Hepatic stellate cell (primary cell): ENCODE measurements around the gene CABP7.

Source experiments
- DNase-seq: peaks from one replicate; pipeline ENCODE4 v3.0.0; 2011; ENCODE audit warnings: low spot score

The CABP7 gene

DNA sequence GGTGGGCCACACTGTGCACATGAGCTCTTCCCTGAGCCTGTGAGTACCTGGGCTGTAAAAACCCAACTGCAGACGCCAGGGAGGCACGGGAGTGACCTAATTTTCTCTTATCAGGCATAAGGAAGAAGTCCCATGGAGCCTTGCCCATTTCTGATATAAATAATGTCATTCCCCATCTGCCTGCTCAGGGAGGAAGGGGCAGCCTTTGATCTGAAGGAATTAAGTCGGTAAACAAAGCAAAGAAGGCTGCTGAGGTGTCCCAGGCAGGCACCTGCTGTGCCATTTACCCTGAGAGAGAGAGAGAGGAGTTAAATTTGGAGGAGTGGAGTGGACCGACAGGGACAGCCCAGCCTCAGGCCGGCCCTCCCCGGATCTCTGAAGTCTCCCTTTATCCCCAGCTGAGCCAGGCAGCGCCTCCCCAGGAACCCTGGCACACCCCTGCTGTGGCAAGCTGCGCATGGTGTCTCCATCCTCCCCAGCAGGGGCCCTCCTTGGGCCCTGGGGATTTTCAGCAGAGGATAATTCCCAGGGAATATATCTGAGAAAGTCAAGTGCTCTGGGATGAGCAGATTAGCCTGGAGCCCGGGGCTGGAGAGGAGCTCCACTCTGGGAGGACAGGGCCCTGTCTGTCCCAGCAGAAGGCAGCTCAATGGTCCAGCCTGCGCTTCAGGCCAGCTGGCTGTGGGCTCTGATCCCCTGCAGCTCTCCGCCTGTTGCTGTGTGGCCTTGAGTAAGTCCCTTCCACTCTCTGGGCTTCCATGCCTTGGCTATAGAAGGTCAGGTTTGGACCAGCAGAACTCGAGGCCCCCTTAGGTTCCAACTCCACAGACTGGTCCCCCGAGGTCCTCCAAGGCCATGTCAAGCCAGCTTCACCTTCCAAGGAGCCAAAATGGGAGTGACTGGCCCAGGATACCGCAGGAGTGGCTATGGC is 17.5 kb upstream of the CABP7 start:
- DNase-seq, result no peak

DNA sequence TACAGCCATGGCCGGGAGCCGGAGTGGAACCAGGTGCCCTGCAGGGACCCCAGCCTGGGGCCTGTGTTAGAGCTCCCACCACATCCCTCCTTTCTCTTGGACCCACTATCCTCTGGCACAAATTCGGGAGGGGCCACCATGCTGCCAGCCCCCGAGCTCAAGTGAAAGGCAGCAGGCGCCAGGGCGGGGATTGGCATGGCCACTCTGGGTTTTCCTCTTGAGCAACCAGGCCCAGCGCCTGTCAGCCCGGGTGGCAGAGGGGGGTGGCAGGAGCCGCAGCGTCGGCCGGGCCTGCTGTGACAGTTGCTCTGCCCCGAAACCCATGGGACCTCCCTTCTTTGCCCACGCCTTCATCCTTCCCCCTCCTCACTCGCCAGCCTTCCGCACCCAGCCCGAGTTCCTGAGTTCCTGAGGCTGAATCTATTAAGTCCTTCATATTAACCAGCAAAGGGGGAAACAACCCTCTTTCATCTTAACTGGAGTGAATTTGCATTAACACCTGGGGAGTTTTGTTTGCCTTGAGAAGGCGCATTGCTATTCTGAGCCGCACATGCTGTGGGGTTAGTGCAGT is 16.8 kb upstream of the CABP7 start:
- no peak for DNase-seq

DNA sequence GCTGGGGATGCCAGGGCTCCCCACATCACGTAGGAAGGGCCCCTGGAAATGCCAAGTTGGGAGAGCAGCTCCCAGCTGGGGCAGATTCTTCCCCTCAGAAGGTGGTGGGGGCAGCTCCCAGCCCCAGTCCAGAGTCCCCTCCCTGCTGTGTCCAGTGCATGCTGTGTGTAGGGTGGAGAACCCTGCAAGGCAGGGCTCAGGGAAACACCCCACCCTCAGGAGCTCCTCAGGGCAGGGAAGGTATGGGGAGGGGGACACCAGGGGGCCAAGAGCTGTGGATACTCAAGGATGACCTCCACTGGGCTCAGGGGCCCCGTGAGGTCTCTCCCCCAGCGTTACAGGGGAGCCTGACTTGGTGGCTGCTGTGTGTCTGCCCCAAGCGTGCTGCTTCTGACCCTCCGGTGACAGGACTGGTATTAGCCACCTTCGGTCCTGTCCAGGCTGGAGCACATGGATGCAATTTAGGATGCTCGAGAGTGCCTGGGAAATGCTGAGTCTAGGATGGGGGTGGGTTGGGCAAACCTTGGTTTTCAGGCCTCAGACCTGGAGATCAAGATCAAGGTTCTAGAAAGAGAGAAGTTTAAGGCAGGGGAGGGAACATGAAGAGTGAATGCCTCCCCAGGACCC is 16.1 kb upstream of the CABP7 start:
- DNase-seq, result no peak

DNA sequence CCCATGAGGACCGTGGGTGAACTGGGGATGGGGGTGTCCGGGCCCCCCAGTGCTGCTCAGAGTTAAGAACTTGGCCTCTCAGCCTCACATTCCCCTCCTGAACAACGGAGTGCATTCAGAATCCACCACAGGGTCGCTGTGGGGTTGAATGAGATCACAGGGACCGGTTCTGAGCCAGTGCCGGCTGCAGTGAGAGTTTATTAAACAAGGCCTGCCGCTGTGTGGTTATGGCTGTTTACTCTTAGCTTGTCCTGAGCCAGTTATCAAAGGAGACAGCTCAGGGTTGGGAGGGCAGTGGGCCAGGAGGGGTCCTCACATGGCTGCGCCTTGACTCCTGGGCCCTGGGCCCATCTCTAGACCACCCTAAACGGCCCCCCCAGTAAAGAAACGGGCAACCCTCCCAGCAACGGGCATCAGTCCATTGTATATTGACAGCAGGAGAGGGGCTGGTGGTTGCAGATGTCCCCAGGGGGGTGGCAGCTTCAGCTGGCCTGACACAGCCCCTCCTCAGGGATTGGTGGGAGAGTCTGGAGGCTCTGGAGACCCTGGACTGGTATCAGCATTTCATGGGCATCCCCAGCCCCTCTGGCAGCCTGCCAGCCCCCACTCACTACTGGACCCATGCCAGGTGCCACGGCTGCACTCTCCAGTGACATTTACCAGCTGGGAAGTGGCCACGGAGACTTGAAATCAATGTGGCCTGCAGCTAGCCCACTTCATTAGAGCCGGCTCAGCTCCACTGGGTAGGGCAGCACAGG is 15.1 kb upstream of the CABP7 start:
- DNase-seq, result peak; percentile 73

DNA sequence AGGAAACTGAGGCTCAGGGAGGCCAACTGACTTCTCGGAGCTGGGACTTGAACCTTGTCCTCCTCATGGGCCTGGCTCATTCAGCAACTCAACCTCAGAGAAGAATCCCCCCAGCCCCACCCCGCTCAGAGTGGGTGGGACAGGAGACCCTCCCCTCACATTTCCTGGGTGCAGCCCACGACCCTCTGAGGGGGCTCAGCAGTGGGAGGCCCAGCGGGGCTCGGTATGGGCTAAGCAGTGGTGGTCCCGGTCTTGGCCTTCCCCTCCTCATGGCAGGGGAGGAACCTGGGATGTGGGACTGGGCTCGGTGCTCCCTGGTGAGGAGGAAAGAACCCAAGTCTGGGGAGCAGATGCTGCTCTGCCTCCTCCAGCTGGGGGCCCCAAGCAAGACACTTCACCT is 14.2 kb upstream of the CABP7 start:
- DNase-seq, result no peak

DNA sequence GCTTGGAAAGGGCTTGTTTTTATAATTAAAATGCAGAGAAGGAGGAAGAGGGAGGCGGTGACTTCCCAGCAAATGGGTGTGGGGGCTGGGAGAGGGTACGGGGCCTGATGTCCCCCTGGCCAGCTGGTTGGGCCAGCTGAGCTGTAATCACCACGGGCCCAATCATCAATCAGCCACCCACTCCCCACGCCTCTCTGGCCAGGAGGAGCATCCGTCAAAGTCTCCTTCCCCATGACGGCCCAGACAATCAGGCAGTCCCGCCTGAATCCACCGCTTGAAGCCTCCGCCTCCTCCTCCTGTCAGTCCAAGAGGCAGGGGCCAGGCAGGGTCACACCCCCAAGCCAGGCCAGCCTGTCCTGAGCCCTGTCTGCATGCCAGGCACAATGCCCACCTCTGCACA is 13.3 kb upstream of the CABP7 start:
- DNase-seq, result no peak

DNA sequence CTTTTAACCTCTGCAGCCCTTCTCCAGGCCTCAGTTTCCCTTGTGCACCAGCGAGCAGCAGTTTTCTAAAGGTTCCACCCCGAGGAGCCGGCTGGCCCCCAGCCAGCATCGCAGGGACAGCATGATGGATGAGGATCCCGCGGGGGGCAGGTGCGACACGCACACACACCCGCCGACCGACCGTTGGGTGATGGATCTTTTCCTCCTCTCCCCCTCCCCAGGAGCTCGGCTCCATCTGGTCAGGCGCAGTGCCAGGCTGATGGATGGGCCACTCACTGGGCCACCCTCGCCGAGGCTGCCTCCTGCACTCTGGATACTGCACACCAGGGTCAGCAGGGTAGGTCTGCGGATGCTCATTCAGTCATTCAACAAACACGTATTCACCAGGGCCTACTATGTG is 12.8 kb upstream of the CABP7 start:
- DNase-seq, result no peak

DNA sequence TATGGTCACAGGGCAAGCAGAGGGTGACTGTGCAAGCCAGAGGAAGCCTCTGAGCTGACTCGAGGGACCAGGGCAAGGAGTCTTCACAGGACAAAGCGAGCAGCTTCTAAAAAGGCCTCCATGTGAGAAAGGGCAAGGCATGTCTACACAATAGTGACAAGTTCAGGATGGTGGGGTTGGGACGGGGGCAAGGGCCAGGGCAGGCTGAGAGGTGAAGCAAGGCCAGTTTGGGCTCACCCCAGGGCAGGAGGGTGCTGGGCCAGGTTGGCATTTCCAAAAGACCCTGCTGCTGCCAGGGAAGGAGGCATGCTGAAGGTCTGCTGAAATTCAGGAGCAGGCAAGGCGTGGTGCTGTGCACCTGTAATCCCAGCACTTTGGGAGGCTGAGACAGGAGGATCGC is 12.3 kb upstream of the CABP7 start:
- DNase-seq, result no peak

DNA sequence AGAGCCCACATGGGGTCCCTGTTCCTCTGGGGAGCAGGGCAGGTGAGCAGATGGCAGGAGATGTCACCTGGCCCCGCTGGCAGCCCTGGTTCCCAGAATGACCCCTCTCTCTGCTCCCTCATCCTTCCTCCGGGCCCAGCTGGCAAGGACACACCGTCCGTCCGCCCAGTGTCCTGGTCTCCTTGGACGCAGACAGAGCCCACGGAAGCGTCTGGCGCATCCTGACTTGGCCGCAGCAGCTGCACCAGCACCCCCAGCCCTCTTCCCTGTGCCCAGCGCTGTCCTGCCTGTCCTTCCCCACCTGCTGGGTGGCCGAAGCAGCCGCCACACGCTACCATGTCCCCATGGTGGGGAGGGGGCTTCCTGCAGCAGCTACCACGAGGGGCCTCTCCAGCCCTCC is 9.6 kb upstream of the CABP7 start:
- DNase-seq, result no peak

DNA sequence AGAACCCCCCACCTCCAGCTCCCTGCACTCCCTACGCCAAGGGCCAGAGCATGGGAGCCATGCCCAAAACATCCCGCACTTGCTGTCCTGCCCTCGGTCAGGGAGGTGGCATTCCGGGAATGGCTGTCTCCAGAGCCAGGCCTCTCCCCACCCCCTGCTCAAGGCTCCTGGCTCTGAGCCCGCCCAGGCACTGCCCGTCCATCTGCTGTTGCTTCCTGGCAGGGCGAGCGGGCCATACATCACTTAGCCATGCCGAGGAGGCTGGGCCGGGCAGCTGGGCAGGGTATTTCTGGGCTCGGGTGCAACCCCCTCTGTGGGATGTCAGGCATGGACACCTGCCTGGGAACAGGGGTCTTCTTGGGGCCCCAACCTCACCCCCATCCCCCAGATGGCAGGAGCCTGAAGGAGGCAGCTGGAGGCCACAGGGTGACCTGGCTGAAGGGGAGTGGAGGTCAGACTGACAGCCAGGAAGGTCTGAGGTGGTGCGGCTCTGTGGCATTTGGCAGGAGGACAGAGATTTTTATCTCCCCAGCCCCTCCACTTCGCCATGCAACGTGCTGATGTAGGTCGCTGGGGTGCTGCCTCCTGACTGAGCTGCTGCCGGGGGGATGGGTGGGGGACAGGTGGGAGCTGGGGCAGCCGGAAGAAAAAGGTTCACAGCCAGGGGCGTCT is 8.7 kb upstream of the CABP7 start:
- peak; percentile 50 for DNase-seq

DNA sequence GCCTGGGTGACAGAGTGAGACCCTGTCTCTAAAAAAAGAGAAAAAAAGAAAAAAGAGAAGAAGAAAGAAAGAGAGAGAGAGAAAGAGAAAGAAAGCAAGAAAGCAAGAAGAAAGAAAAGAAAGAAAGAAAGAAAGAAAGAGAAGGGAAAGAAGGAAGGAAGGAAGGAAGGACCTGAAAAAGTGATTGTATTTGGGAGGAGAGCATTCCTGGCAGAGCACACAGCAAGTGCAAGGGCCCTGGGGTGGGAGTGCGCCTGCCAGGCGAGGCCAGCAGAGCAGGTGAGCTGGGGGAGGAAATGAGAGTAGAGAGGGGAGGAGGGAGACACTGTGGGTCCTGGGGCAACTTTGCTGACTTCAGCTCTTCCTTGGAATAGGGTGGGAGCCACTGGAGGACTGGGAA is 7.7 kb upstream of the CABP7 start:
- DNase-seq, result no peak

DNA sequence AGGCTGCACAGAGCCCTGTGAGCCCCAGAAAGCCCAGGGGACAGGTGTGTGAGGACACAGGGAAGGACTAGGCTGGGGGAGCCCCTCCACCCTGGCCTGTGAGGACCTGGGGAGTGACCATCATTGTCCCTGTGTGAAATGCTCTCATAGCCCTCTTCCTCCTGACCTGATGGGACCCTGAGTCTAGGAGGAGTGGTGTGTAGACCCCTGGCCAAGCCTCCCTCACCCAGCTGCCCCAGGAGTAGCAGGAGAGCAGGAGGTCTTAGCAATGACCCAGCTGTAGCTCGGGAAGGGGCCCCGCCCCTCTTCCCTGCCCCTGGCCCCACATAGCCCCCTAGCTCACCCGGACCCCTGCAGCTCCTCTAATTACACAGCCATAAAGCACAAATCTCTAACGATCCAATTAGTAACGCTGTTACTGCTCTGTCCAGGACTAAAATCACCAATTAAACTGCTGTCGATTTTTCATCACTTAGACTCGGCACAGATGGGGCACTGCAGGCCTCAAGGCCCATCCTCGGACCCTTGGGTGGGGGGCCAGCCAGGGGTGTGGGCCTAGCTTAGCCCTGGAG is 6.6 kb upstream of the CABP7 start:
- DNase-seq, result no peak

DNA sequence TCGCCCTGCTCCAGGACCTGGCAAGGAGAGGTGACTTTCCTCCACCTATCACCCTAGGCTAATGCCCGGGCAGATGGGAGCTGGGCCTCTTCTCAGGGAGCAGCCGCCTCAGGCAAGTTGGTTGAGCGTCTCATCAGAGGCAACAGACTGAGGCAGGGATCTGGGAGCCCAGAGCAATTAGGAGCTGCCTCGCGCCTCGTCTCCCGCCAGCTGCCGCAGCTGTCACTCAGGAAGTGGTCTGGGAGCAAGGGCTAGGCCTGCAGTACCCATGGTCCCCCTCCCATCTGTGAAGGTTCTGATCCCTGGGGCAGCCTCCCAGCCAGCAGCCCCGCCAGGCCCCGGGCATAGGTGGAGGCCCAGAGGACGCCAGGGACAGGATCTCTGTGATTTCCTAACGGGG is 4.6 kb upstream of the CABP7 start:
- no peak for DNase-seq

DNA sequence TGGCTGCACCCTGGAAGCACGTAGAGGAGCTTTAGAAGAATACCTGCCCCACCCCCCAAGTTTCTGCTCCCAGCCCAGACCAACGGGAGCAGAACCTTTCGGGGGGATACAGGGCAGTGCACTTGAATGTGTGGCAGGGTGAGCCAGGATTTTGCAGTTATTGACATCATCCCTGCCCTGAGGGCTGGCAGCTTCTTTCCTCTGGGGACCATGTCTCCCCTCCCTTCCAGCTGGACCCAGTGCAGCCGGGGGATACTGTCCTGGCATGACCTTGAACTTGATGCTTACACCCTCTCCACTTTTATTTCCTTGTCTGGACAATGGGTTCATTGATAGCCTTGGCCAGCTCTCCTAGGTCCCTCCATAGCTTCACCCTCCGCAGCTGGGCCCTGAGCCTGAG is 4.1 kb upstream of the CABP7 start:
- no peak for DNase-seq

DNA sequence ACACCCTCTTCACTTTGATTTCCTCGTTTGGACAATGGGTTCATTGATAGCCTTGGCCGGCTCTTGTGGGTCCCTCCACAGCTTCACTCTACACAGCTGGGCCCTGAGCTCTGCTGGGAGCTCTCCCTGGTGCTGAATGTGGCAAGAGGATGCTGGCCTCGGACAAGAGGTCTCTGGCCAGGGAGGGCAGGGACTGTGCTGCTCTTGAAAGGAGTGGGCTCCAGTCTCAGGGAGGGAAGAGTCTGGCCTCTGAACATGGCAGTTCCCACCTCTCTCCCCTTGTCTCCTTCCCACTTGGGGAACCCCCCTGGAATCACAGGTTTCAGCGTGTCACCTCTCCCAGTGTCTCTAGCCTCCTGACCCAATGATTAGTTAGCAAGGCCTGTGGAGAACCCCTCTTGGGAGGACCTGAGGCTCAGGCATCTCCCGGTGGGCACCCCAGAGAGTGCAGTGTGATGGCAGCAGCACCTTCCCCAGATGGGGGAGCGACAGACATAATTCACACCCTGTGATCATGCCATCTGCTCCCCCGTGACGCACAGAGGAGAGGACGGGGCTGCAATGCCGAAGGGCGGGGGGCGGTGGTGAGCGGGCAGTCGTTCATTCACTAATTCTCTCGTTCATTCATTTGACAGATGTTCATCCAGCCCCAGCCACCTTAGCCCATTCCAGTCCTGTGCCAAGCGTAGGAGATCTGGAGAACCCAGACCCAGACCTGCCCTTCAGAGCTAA is 2.8 kb upstream of the CABP7 start:
- peak; percentile 81 for DNase-seq

DNA sequence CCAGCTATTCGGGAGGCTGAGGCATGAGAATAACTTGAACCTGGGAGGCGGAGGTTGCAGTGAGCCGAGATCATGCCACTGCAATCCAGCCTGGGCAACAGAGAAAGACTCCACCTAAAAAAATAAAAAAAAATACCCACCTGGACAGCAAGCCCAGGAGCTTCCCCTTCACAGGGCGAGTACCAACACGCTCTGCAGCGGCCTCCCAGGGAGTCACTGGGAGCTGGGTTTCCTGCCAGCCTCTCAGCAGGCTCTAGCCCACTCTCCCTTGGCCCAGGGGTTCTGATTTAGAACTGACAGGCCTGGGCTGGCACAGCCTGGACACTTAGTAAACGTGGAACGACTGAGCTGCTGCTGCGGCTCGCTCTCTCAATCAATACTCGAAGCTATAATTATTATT is 2.0 kb upstream of the CABP7 start:
- DNase-seq, result no peak

DNA sequence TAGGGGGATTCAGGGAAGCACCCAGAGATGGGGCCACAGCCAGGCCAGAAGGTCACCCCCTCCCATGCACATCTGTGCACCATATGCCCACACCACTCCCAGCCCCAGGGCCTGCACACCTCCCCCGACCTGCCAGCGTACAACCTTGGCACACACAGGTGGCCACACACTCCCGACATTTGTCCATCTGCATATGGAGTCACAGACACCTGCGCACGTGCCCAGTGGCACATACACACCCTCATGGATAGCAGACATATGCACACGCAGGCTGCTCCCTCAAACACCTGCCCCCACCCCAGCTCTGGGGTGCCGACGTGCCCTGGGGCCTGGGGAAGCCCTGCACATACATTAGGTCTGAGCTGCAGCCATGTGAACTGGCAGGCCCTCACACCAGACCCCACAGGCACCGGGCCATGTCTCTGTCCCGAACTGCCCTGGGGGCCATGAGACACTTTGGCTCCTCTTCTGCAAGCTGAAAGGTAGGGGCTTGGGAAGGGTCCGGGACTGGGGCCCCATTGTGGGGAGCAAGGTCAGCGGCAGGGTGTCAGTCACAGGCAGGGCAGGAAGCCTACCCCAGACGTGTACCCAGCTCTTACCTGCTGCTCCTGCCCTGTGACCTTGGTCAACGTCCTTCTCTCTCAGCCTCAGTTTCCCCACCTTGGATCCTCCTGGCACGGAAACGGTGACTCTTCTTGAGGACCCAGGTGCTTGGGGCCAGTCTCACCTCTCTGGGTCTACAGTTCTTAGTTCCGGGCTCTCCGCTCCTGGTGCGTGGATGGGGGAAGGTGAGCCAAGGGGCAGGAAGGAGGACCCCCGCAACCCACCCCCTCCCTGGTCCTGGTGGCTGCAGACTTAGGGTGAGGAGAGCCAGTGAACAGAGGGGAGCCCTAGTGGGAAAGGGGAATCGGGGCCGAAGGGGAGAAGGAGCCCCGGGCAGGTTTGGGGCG is 579 bp upstream of the CABP7 start:
- DNase-seq, result no peak

DNA sequence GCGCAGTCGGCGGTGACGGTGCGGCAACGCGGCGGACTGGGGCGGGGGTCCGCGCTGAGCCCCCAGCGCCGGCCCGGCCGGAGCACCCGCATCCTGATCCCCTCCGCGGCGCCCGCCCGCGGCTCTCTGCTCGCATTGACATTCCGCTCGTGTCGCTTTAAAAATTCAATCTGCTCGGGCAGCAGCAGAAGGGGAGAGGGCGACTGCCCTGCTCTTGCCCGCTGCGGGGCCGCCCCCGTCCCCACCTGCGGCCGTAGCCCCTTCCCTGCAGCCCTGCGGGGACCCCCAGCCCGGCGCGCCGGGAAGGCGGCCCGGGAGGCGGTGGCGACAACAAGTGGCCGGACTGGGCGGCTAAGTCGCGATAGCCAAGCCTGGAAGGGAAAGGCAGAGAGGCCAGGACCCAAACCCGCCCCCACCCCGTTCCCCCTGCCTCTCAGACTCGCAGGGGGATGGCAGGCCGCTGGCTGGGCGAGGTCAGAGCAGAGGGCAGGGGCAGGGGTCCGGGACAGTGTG is 1.1 kb downstream of the CABP7 start:
- DNase-seq, result no peak

DNA sequence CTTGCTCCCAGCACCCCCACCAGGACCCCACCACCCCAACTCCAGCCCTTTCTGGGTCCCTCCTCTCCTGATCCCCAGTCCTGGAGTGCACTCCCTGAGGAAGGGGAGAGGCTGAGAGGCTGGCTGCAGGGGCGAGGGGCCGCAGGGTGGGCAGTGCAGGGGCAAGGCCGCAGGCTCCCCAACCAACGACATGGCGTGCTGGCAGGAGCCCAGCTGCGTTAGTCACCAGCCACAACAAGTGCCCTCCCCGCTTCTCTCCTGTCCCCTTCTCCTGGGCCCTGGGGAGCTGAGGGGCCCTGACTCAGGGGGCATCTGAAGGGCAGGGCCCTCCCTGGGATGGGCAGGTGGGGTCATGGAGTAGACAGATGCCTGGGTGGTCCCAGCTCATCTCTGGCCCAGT is 2.3 kb downstream of the CABP7 start:
- no peak for DNase-seq

DNA sequence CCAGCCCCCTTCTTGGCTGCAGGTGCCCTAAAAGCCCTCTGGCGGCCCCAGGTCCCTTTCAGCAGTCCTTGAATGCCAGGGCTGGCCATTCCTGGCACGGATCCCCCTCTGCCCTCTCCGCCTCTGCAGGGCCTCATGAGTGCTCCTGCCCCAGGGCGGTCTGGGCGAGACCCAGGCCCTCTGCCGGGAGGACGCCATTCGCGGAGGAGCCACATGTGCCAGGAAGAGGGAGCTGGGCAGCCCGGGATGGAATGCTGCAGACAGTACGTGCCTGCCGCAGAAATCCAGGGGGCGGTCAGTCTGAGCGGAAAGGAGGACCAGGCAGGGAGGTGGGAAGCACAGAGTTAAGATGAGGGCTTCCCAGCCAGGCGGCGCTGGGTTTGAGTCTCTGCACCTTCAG is 2.8 kb downstream of the CABP7 start:
- no peak for DNase-seq
